ENCODE results near the gene SAPCD2.

DNA sequence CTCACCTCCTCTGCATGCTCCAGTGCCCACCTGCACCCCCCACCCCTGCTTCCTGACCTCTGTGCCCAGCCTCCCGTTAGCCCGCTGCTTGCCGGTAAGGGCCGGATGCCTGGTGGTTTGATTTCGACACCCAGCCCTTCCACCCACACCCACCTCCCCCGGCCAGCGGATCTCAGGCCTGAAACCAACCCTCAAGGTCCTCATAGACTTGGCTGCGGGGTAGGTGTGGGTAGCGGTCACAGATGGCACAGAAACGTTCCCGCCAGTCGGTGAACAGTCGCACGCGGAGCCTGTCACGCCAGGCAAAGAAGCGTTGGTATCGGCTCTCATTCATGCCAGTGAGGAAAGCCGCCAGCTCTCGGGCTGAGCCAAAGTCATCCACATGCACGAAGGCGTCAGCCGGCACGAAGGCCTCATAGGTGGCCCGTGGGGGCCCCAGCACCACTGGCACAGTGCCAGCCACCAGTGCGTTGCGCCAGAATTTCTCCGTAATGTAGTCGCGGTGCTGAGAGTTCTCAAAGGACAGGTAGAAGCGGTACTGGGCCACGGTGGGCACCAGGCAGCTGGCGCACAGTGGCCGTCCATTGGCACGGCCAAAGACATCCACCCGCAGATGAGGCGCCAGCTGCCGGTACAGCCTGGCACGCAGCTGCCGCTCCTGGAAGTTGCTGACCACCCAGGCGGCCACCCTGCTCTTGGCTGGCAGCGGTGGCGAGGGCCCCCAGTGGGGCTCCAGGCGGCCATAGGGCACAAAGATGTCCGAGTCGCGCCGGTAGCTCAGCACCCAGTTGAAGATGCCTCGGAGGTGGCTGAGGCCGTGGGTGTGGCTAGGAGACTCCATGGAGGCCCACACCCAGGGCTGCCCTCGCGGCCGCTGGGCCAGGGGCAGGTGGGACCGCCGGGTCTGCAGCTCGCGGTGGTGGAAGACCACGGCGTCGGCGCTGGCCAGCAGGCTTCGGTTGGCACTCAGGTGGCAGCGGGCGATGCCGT is 39.5 kb downstream of the SAPCD2 start:
- TF ChIP-seq POLR2AphosphoS5 (IDR thresholded peaks at IDR 0.05) = no peak
- TF ChIP-seq, protein P1, sequence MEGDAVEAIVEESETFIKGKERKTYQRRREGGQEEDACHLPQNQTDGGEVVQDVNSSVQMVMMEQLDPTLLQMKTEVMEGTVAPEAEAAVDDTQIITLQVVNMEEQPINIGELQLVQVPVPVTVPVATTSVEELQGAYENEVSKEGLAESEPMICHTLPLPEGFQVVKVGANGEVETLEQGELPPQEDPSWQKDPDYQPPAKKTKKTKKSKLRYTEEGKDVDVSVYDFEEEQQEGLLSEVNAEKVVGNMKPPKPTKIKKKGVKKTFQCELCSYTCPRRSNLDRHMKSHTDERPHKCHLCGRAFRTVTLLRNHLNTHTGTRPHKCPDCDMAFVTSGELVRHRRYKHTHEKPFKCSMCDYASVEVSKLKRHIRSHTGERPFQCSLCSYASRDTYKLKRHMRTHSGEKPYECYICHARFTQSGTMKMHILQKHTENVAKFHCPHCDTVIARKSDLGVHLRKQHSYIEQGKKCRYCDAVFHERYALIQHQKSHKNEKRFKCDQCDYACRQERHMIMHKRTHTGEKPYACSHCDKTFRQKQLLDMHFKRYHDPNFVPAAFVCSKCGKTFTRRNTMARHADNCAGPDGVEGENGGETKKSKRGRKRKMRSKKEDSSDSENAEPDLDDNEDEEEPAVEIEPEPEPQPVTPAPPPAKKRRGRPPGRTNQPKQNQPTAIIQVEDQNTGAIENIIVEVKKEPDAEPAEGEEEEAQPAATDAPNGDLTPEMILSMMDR (IDR thresholded peaks at IDR 0.05; ENCODE audit: poor library complexity, severe bottlenecking) = no peak
